Superior temporal gyrus (tissue), 1 donor: ENCODE results near the gene SIX1.

Source experiments
- DNase-seq: peaks from one replicate; pipeline ENCODE4 v3.0.0-alpha.2; 2016; ENCODE audit errors: extremely low spot score

Gene SIX1

DNA sequence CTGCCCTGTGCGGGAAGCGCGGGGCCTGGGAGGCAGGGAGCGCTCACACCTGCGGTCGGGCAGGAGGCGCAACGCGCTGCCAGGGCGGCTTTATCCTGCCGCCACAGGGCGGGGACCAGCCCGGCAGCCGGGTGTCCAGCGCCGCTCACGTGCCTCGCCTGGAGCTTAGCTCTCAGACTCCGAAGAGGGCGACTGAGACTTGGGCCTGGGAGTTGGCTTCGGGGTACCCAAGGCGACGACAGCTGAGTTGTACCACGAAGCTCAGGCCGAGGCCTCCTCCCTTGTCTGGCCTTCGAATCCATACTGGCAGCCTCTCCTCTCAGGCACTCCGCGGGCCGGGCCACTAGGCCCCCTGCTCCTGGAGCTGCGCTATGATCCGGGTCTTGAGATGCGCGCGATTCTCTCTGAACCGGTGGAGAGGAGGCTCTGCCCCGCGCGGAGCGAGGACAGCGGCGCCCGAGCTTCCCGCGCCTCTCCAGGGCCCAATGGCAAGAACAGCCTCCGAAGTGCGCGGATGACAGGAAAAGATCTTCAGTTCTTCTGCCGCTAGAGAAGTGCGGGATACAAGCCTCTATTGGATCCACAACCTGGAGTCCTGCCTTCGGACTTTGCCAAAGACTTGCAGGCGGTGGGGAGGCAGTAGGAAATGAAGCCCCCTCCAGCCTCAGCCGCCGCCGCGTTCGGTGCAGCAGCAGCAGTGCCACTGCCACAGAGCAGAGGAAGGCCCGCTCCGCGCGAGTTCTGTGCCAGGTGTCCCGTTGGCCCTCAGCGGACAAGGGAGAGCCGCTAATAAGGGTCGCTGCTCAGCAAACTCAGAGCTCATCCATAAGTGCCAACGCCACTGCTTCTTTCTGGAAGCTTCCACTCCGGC lies 6.8 kb downstream of the SIX1 start:
- no peak for DNase-seq

DNA sequence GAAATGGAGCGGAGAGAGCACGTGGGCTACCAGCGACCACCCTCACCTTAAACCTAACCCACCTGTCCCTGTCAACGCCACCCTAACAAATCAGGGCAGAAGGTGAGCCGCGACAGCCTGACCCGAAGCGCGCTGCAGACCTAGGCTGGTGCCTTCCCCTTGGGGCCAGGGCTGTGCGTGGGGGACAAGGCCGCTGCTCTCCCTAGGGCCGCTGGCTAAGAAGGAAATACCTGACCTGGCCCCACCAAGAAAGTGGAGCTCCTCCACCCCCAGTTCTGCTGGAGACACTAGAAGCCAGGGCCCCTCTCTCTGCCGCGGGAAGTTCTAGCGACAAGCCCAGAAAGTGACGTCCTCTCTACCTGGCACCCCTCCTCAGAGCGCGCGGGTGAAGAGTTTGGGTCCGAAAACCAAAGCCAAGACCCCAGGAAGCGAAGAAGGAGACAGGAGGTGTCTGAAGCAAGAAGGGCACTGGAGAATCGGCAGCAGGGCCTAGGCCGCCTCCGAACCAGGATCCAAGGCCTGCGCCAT lies 7.5 kb downstream of the SIX1 start:
- DNase-seq: no peak

DNA sequence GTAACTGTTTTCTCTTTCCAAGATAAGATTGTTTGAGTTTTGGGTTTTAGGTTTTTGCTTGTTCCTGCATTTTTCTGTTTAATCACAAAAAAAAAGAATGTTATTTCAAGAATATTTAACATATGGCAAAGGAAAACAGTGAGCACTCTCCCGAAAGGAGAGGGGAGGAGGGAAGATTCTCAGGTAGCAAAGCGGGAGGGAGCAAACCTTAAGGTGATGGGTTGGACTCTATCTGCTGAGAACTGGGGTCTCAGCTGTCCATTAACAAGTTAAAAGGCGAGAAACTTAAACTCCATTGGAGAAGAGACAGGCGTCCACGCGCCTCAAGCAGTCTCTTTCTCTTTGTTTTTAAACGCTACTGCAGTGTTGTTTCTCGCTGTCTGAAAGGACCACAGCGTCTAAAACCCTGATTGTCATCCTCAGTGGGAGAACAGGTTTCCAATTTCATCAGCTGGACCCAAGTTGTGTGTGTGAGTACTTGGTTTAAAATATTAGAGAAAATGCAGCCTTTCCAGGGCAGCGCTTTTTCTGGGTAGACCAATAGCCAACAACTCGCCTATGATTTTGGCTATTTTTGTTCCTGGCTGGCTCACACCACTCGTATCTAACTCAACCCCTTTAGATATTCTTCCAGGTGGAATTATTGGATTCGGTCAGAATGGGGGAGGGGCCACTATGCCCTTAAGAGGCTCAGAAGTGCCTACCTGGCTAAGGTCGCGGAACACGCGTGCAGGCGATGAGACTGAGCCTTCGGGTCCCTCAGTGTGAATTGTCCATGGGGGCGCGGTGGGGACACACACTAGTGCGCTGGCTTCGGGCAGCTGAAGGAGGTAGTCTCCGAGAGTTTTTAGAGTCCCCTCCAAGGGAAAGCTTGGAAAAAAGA lies 8.2 kb downstream of the SIX1 start:
- no peak for DNase-seq

- DNase-seq: no peak
These were observed 9.6 kb downstream of the SIX1 start for GRCh38 chr14:60639674-60640073.

DNA sequence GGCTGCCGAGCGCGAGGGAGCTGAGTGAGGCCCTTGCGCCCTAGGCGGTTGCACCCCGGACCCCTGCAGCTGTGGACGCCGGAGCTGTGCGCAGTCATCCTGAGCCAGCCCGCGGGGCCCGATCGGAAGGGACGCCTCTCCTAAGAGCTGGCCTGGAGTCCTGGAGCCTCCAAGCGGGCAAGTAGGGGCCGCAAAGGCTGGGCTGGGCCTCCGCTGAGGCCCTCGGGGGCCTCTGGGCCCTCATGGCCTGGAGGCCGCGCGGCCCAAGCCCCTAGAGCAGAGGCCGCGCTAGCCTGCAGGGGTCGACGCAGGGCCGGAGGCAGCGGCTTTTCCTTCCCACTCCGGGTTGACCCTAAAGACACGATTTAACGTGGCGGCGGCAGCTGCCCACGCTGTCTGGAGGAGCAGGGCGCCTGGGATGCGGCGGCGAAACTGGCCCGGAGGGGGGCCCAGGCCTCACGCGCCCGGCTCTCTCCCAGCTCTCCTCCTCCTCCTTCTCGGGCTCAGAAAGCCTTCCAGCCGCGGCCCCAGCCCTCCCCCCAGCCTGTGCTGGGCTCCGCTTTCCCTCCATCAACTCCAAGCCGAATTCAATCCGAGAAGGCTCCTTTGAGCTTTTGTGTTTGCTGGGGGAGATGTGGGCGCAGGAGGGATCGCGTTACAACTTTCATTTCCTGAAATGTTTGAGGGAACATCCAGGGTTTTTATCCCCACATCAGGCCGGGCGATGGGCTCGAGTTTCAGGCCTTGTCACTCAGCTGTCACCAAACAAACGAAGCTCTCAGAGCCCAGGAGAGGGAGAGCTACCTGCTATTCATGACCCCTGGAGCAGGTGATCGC lies 11.6 kb downstream of the SIX1 start:
- DNase-seq: no peak

GRCh38 chr14:60636879-60637478 lies 12.3 kb downstream of the SIX1 start:
- no peak for DNase-seq

DNA sequence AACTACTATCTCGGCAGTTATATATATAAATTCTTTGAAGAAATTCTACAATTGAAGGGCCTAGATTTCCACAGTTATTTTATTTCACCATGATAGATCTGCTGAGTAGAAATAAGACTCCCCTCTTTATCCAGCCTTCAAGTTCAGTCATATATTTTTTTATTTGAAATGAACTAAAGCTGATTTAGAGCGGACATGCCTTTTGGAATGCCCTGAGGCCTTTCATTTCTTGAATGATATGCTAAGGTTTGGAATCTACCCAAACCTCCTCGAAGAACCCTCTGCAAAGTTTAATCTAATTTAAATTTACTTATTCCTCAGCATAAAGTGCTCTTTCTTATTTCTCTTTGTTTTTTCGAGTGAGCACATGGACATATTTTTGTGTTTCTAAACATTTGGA lies 15.1 kb downstream of the SIX1 start:
- DNase-seq: no peak

DNA sequence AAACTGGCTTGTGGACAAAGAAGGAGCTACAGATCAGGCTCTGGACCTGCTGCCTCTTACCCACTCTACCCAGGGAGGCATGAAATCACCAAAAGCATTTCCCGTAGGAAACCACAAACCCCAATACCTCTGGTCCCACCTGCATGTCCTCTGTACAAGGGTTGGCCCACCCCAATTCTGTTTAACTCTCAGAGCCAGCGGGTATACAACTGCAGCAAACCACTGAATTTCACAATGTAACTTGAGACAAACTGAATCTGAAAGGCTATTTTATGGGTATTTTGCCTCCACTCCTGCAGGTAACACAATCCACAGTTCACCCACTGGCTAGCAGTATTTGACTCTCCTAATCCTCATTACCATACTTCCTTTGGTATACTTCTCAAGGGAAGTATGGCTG lies 16.5 kb downstream of the SIX1 start:
- DNase-seq: no peak

GRCh38 chr14:60632257-60632656 lies 17.0 kb downstream of the SIX1 start:
- no peak for DNase-seq

DNA sequence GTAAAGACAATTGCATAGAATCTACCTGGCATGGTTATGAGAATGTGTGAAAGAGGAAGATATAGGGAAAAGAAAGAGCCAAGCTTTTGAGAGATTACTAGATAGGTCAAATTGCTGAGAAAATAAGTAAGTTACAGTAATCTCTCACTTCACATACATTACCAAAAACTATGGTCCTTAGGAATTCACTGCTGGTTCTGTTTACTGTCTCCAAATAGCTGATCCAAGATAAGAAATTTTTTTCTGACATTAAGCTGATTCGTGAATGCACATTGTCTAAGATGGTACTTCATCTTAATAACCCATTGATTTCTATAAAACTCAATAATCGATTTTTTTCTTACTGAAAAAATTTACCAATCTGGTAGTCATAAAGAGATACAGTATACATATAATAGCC lies 17.4 kb downstream of the SIX1 start:
- no peak for DNase-seq

DNA sequence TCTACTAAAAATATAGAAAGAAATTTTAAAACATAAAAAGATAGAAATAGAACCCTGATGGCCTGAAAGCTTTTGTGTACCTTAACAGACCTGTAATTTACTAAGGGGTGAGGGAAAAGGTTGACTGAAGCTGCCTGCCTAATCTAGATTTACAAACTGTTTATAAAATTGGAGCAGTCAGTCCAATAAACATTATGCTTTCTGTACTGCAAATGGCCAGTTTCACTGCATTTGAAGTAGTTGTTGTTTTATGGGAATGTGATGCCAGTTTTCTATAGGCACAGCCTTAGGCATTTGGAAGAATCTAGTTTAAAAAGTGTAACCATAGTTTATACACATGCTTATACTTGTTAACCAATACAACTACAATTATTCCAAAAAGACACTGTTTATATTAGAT lies 19.1 kb downstream of the SIX1 start:
- no peak for DNase-seq

- no peak for DNase-seq
These were observed 20.4 kb downstream of the SIX1 start for GRCh38 chr14:60628892-60629291.

DNA sequence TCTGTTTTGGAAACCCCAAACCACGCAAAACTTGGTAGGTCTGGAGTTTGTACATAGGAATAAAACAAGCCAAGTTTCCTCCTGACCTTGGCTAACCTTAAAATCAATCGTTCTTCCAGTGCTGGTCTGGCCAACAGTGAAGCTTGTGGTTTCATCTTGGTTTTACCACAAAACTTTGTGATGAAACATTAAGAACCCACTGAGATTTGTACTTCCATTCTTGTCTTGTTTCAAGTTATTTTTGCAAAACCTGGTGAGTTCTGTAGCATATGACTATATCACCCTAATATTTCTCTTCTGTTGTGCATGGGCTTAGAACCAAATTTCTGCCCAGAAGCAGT lies 26.4 kb downstream of the SIX1 start:
- no peak for DNase-seq

- DNase-seq: no peak
These were observed 26.9 kb downstream of the SIX1 start for GRCh38 chr14:60622210-60622916.

DNA sequence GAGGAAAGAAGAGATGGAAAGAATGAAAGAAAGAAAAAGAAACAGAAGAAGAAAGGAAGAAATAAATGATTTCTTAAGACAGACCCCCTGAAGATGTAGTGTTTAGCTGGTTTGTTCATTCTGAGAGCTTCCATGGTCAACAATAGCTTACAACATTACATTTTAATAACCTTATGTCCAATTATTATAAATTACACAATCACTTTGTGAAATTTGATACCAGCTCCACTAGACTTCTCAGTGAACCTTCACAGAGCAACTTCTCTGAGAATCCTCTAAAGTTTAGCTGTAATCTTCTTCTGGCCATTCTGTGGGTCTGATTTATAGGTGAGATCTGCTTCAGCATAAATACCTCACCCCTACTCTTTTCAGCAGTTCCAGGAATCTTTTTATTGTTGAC lies 27.9 kb downstream of the SIX1 start:
- no peak for DNase-seq

GRCh38 chr14:60618241-60618640 lies 31.0 kb downstream of the SIX1 start:
- no peak for DNase-seq

DNA sequence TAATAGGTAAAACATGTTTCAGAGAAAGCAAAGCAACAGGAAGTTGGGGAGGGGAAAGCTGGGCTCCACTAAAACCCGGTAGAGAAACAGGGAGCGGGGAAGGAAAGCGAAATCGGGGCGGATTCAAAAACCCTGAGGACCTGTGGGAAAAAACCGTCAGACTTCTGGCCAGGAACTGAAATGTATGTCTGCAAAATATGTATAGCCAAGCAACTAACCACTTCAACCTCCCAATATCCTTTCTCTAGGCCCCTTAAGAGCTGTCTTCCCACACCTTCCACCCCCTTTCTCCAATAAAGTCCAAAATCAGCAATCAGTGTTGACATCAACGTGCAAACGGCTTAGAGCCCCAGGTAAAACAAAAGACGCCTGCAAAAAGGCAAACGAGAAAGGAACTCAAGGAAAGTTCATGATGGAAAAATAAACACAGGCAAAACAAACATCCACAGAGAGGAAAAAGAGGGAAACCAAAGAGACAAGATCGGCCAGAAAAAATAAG lies 32.8 kb downstream of the SIX1 start:
- no peak for DNase-seq

DNA sequence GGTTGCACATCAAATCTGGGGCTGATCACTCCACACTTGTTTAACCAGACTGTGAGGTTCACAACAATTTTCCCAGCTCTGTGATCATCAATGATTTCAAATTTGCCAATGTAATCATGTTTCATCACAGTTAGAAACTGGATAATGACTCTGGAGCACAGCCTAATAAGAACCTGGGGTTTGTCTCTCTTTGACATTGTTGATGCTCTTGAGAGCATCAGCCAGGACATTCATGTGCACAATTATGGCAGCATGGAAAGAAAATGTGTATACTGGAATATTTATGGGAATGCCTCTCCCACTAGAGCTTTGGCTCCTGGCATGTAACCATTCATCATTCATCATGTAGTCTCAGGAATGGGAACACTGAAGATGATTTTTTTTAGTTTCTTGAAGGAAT lies 47.0 kb downstream of the SIX1 start:
- no peak for DNase-seq

DNA sequence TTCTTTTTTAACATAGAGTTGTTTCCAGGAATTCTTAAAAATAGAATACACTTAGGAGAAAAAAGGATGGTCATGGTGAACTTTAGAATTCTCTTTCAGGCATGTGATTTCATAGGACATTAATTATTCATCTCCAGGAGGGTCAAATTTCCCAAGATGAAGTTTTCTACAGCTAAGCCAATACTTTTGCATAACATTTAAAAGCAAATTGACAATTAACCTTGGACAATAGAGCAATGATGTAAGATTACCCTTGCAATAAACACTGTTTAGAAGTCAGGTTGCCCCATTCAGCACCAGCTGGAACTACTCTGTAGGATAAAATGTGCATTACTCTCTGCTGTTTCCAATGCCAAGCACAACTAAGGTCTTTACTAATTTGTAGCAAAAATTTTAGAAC lies 49.5 kb downstream of the SIX1 start:
- DNase-seq: no peak

- DNase-seq: no peak
These were observed 53.1 kb downstream of the SIX1 start for GRCh38 chr14:60596139-60596538.

DNA sequence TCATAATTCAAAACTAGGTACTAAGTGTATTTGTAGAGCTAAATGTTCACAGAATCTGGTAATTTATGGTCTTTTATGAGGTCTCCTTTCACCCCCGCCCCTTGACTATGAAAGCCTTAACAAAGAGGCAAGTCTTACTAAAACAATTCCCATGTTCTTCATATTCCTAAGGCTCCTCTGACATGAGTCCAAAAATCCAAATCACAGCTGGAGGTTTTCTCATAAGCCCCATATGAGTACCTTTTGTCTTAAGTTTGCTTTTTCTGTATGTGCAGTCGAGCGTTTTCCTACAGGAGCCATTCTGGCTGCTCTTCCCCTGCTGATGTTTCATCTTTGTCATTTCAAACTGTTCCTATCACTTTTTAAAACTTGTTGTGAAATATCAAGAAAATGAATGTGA lies 55.2 kb downstream of the SIX1 start:
- no peak for DNase-seq
